Neural cell (in vitro differentiated cells): ENCODE results near the gene DCN. TPM values are rescaled to one million over a fixed set of nuclear protein-coding genes. Genes with fewer than 3 reads are reported as not detected.

ENCODE experiments used
- H2AFZ ChIP-seq: fragments of 200-600, 300-800 bp; sonication (generic), shearing (Covaris generic); 2 replicates; pipeline ENCODE4 v1.6.0; 2014; ENCODE audit warnings: low read depth, mild to moderate bottlenecking, antibody characterized with exemption, low read length, moderate library complexity
- H3F3A ChIP-seq: fragments of 200-600 bp; shearing (Covaris generic); 2 replicates; pipeline ENCODE4 v1.6.1; 2016; ENCODE audit warnings: mild to moderate bottlenecking, moderate library complexity, mixed read lengths, antibody characterized with exemption, low read length; ENCODE audit not compliant: insufficient read depth, poor library complexity, severe bottlenecking
- H3K27ac ChIP-seq: fragments of 200-600, 300-800 bp; sonication (generic), shearing (Covaris generic); 2 replicates; pipeline ENCODE4 v1.5.1; 2014; ENCODE audit warnings: mild to moderate bottlenecking, low read length, moderate library complexity
- H3K27me3 ChIP-seq: fragments of 300-800, 200-600 bp; sonication (generic), shearing (Covaris generic); 2 replicates; pipeline ENCODE4 v1.6.0; 2014; ENCODE audit warnings: mild to moderate bottlenecking, low read depth, low read length, moderate library complexity; ENCODE audit not compliant: insufficient read depth
- H3K36me3 ChIP-seq: fragments of 300-800, 200-600 bp; sonication (generic), shearing (Covaris generic); 2 replicates; pipeline ENCODE4 v1.5.1; 2014; ENCODE audit warnings: mild to moderate bottlenecking, antibody characterized with exemption, low read length, moderate library complexity; ENCODE audit not compliant: insufficient read depth
- H3K4me2 ChIP-seq: fragments of 300-800, 200-600 bp; sonication (generic), shearing (Covaris generic); 2 replicates; pipeline ENCODE4 v1.6.0; 2014; ENCODE audit warnings: mild to moderate bottlenecking, low read length
- H3K4me3 ChIP-seq: fragments of 300-800, 200-600 bp; sonication (generic), shearing (Covaris generic); 2 replicates; pipeline ENCODE4 v1.5.1; 2014; ENCODE audit warnings: mild to moderate bottlenecking, low read length, moderate library complexity
- H3K79me2 ChIP-seq: fragments of 200-600 bp; shearing (Covaris generic); replicated peaks from 2 replicates; pipeline ENCODE4 v1.6.0; 2014; ENCODE audit warnings: mild to moderate bottlenecking, low read length, moderate library complexity; ENCODE audit not compliant: insufficient read depth
- H3K9ac ChIP-seq: fragments of 300-800, 200-600 bp; sonication (generic), shearing (Covaris generic); 2 replicates; pipeline ENCODE4 v1.6.1; 2016; ENCODE audit warnings: mild to moderate bottlenecking, low read length, mixed read lengths
- H3K9me2 ChIP-seq: fragments of 200-600 bp; shearing (Covaris generic); 2 replicates; pipeline ENCODE4 v1.6.1; 2016; ENCODE audit warnings: mild to moderate bottlenecking, low read length, mixed read lengths; ENCODE audit not compliant: insufficient read depth
- H3K9me3 ChIP-seq: fragments of 200-600, 300-800 bp; sonication (generic), shearing (Covaris generic); 2 replicates; pipeline ENCODE4 v1.6.1; 2016; ENCODE audit warnings: mild to moderate bottlenecking, mixed run types, low read length, moderate library complexity, mixed read lengths
- H4K20me1 ChIP-seq: fragments of 200-600 bp; shearing (Covaris generic); 2 replicates; pipeline ENCODE4 v1.6.1; 2016; ENCODE audit warnings: mild to moderate bottlenecking, mixed run types; ENCODE audit not compliant: insufficient read depth
- CTCF ChIP-seq: fragments of 450-650 bp; IDR thresholded peaks from 2 replicates; pipeline ENCODE4 v1.5.1; 2014; ENCODE audit warnings: antibody characterized with exemption, mild to moderate bottlenecking, moderate library complexity; ENCODE audit not compliant: poor library complexity, severe bottlenecking
- EP300 ChIP-seq: fragments of 450-650 bp; conservative IDR thresholded peaks from 2 replicates; pipeline ENCODE4 v1.6.1; 2014; ENCODE audit warnings: antibody characterized with exemption, mild to moderate bottlenecking, moderate library complexity; ENCODE audit not compliant: poor library complexity, severe bottlenecking
- EZH2 ChIP-seq: fragments of 200-600, 300-800 bp; shearing (Covaris generic), sonication (generic); IDR thresholded peaks from 2 replicates; pipeline ENCODE4 v1.6.1; 2014; ENCODE audit warnings: antibody characterized with exemption, low read length, borderline replicate concordance, mild to moderate bottlenecking; ENCODE audit not compliant: insufficient read depth, poor library complexity, severe bottlenecking
- MXI1 ChIP-seq: fragments of 450-650 bp; conservative IDR thresholded peaks from 2 replicates; pipeline ENCODE4 v1.6.1; 2014; ENCODE audit warnings: antibody characterized with exemption, mild to moderate bottlenecking; ENCODE audit not compliant: poor library complexity, severe bottlenecking
- POLR2AphosphoS5 ChIP-seq: IDR thresholded peaks from 2 replicates; pipeline ENCODE4 v1.6.1; 2012
- RAD21 ChIP-seq: fragments of 450-650 bp; conservative IDR thresholded peaks from 2 replicates; pipeline ENCODE4 v1.6.1; 2014; ENCODE audit warnings: antibody characterized with exemption, mild to moderate bottlenecking, moderate library complexity
- SMC3 ChIP-seq: fragments of 450-650 bp; conservative IDR thresholded peaks from 2 replicates; pipeline ENCODE4 v1.6.1; 2014; ENCODE audit warnings: antibody characterized with exemption, mild to moderate bottlenecking, moderate library complexity; ENCODE audit not compliant: poor library complexity
- TAF1 ChIP-seq: IDR thresholded peaks from 2 replicates; pipeline ENCODE4 v1.6.1; 2012; ENCODE audit warnings: low read depth
- polyA plus RNA-seq: library from polyadenylated mRNA; depleted of rRNA; stranded (reverse); fragments of >200 nt; gene quantifications from 2 replicates; pipeline ENCODE4 v1.2.3, GENCODE V29; 2014
- TF ChIP-seq, protein P1 (sequence below): IDR thresholded peaks from 2 replicates; pipeline ENCODE4 v1.6.1; 2012; ENCODE audit warnings: borderline replicate concordance

The DCN gene
- polyA plus RNA-seq, 1 donor from 2014 or later, result not detected

DNA sequence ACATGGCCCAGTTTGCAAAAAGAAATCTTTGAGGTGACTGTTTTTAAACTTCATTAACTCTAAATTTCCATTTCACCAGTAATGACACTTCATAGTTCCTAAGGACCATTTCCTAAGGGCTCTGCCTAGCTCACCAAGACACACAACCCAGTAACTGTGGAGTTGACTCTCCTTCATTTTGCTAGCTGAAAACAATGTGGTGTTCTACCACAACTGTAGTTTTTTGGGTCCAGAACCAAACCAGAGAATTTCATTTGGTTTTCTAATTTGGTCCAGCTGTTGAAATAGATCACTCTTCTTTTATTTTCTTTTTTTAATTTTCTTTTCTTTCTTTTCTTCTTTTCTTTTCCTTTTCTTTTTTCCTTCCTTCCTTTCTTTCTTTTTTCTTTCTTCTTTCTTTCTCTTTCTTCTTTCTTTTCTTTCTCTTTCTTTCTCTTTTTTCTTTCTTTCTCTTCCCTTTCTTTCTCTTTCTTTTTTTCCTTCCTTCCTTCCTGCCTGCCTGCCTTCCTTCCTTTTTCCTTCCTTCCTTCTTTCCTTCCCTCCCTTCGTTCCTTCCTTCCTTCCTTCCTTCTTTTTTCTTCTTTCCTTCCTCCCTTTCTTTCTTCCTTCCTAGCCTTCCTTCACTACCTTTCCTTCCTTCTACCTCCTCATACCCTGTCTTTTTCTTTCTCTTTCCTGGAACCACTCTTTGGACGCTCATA is 52.8 kb downstream of the DCN start:
- no peaks in the 10 kb centered on the region for H3K27me3 ChIP-seq
- no peak overlapping the region for H2AFZ ChIP-seq
- H3K79me2 ChIP-seq, result no peaks in the 10 kb centered on the region
- H4K20me1 ChIP-seq, result no peaks in the 10 kb centered on the region
- no peaks in the 10 kb centered on the region for H3K9me3 ChIP-seq
- no peak overlapping the region for H3K4me2 ChIP-seq
- H3K9me2 ChIP-seq, result no peaks in the 10 kb centered on the region
- no peak overlapping the region for H3K9ac ChIP-seq
- no peak overlapping the region for H3K27ac ChIP-seq
- no peaks in the 10 kb centered on the region for H3K36me3 ChIP-seq
- H3F3A ChIP-seq, result no peaks in the 10 kb centered on the region
- no peak overlapping the region for H3K4me3 ChIP-seq
- TF ChIP-seq TAF1 (no peak), RAD21 (no peak), EP300 (no peak), EZH2 (no peak), POLR2AphosphoS5 (no peak), CTCF (no peak), MXI1 (no peak), SMC3 (no peak)
- TF ChIP-seq, protein P1, sequence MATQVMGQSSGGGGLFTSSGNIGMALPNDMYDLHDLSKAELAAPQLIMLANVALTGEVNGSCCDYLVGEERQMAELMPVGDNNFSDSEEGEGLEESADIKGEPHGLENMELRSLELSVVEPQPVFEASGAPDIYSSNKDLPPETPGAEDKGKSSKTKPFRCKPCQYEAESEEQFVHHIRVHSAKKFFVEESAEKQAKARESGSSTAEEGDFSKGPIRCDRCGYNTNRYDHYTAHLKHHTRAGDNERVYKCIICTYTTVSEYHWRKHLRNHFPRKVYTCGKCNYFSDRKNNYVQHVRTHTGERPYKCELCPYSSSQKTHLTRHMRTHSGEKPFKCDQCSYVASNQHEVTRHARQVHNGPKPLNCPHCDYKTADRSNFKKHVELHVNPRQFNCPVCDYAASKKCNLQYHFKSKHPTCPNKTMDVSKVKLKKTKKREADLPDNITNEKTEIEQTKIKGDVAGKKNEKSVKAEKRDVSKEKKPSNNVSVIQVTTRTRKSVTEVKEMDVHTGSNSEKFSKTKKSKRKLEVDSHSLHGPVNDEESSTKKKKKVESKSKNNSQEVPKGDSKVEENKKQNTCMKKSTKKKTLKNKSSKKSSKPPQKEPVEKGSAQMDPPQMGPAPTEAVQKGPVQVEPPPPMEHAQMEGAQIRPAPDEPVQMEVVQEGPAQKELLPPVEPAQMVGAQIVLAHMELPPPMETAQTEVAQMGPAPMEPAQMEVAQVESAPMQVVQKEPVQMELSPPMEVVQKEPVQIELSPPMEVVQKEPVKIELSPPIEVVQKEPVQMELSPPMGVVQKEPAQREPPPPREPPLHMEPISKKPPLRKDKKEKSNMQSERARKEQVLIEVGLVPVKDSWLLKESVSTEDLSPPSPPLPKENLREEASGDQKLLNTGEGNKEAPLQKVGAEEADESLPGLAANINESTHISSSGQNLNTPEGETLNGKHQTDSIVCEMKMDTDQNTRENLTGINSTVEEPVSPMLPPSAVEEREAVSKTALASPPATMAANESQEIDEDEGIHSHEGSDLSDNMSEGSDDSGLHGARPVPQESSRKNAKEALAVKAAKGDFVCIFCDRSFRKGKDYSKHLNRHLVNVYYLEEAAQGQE, result no peak

GRCh38 chr12:91127751-91128150 is 54.9 kb downstream of the DCN start:
- H4K20me1 ChIP-seq, result no peaks in the 10 kb centered on the region
- no peak overlapping the region for H3K9ac ChIP-seq
- no peak overlapping the region for H3K27ac ChIP-seq
- H3K9me2 ChIP-seq, result no peaks in the 10 kb centered on the region
- TF ChIP-seq RAD21, result no peak
- TF ChIP-seq TAF1, result no peak
- TF ChIP-seq MXI1, result no peak
- no peaks in the 10 kb centered on the region for H3K79me2 ChIP-seq
- H3K36me3 ChIP-seq, result no peaks in the 10 kb centered on the region
- H3K4me3 ChIP-seq, result no peak overlapping the region
- no peaks in the 10 kb centered on the region for H3K9me3 ChIP-seq
- H2AFZ ChIP-seq, result no peak overlapping the region
- no peak overlapping the region for H3K4me2 ChIP-seq
- H3F3A ChIP-seq, result no peaks in the 10 kb centered on the region
- no peaks in the 10 kb centered on the region for H3K27me3 ChIP-seq
